RWPE2 (cell line): ENCODE measurements around the gene THSD4.

Source experiments
- ATAC-seq: fragments of 200-7000 bp; cut with Tn5 transposase; 3 replicates; pipeline ENCODE4 v1.9.1; 2021; ENCODE audit warnings: low read depth
- DNase-seq: peaks from one replicate; pipeline ENCODE4 v3.0.0-alpha.2; 2020; ENCODE audit warnings: low spot score
- H3K27ac ChIP-seq: fragments of 450-650 bp; 2 replicates; pipeline ENCODE4 v1.5.1; 2017; ENCODE audit warnings: mild to moderate bottlenecking; ENCODE audit not compliant: poor library complexity, severe bottlenecking
- H3K27me3 ChIP-seq: fragments of 250-450 bp; sonication (Bioruptor Pico); 2 replicates; pipeline ENCODE4 v1.5.1; 2021; ENCODE audit warnings: mild to moderate bottlenecking, moderate library complexity; ENCODE audit not compliant: insufficient read depth, poor library complexity, severe bottlenecking
- H3K36me3 ChIP-seq: fragments of 250-450 bp; sonication (Bioruptor Pico); 2 replicates; pipeline ENCODE4 v1.5.1; 2020; ENCODE audit warnings: low read depth, mild to moderate bottlenecking, moderate library complexity
- H3K4me1 ChIP-seq: fragments of 250-450 bp; sonication (Bioruptor Pico); 2 replicates; pipeline ENCODE4 v1.5.1; 2021; ENCODE audit warnings: mild to moderate bottlenecking, moderate library complexity; ENCODE audit not compliant: insufficient read depth, poor library complexity, severe bottlenecking
- H3K4me3 ChIP-seq: fragments of 250-450 bp; sonication (Bioruptor Pico); 2 replicates; pipeline ENCODE4 v1.5.1; 2021; ENCODE audit warnings: mild to moderate bottlenecking, moderate library complexity; ENCODE audit not compliant: severe bottlenecking
- H3K9me3 ChIP-seq: fragments of 250-450 bp; sonication (Bioruptor Pico); 2 replicates; pipeline ENCODE4 v1.5.1; 2021; ENCODE audit warnings: mild to moderate bottlenecking, moderate library complexity; ENCODE audit not compliant: severe bottlenecking
- CTCF ChIP-seq: fragments of 450-650 bp; IDR thresholded peaks from one replicate; pipeline ENCODE4 v1.5.1; 2017; ENCODE audit warnings: mild to moderate bottlenecking, moderate library complexity; ENCODE audit not compliant: poor library complexity, severe bottlenecking

The THSD4 gene

GRCh38 chr15:71301958-71302621 lies 186.8 kb downstream of the THSD4 start:
- H3K27me3 ChIP-seq = no peaks in the 10 kb centered on the region
- no peak for DNase-seq
- TF ChIP-seq CTCF = no peak
- H3K4me3 ChIP-seq = no peak overlapping the region
- ATAC-seq = no peak
- no peaks in the 10 kb centered on the region for H3K9me3 ChIP-seq
- peaks cover 42% of the 10 kb centered on the region for H3K36me3 ChIP-seq
- H3K27ac ChIP-seq = no peak overlapping the region
- peaks cover 16% of the 10 kb centered on the region for H3K4me1 ChIP-seq

- ATAC-seq (no peak), DNase-seq (no peak)
- no peaks in the 10 kb centered on the region for H3K27me3 ChIP-seq
- H3K36me3 ChIP-seq = peaks cover 46% of the 10 kb centered on the region
- H3K27ac ChIP-seq = no peak overlapping the region
- no peak for TF ChIP-seq CTCF
- H3K4me3 ChIP-seq = no peak overlapping the region
- H3K9me3 ChIP-seq = no peaks in the 10 kb centered on the region
- peaks cover 7% of the 10 kb centered on the region for H3K4me1 ChIP-seq
Observed at GRCh38 chr15:71302861-71303410, 187.7 kb downstream of the THSD4 start.

GRCh38 chr15:71303977-71304376 lies 188.7 kb downstream of the THSD4 start:
- H3K9me3 ChIP-seq = no peaks in the 10 kb centered on the region
- no peak for TF ChIP-seq CTCF

GRCh38 chr15:71304681-71305080 lies 189.4 kb downstream of the THSD4 start:
- Histone ChIP-seq H3K27ac (peak overlapping the region; percentile 1), H3K36me3 (peaks cover 45% of the 10 kb centered on the region), H3K9me3 (no peaks in the 10 kb centered on the region), H3K4me3 (no peak overlapping the region), H3K4me1 (peaks cover 6% of the 10 kb centered on the region), H3K27me3 (no peaks in the 10 kb centered on the region)
- ATAC-seq (no peak), DNase-seq (no peak)
- no peak for TF ChIP-seq CTCF

More at GRCh38 chr15:71303977-71304376, 188.7 kb downstream of the THSD4 start:
- Histone ChIP-seq H3K4me3 (no peak overlapping the region), H3K27me3 (no peaks in the 10 kb centered on the region), H3K36me3 (peaks cover 50% of the 10 kb centered on the region), H3K4me1 (peaks cover 6% of the 10 kb centered on the region), H3K27ac (peak overlapping the region; percentile 1)
- DNase-seq (no peak), ATAC-seq (no peak)

GRCh38 chr15:71306538-71306937 lies 191.3 kb downstream of the THSD4 start:
- Histone ChIP-seq H3K4me3 (no peak overlapping the region), H3K27me3 (no peaks in the 10 kb centered on the region), H3K4me1 (no peaks in the 10 kb centered on the region), H3K9me3 (no peaks in the 10 kb centered on the region), H3K27ac (no peak overlapping the region), H3K36me3 (peaks cover 36% of the 10 kb centered on the region)
- ATAC-seq (no peak), DNase-seq (no peak)
- TF ChIP-seq CTCF = no peak
